Muscle of arm (tissue), 12 donors: ENCODE results near the gene TIA1. TPM values are rescaled to one million over a fixed set of nuclear protein-coding genes. Genes with fewer than 3 reads are reported as not detected.
"Not testable (repeated sequence)": the region's sequence is repeated elsewhere in the genome, so short reads cannot be mapped to it uniquely, and the experiment has no call there.

Source experiments
- DNase-seq: peaks from one replicate; pipeline ENCODE4 v3.0.0-alpha.2; 2013
- polyA plus RNA-seq, 12 donors: library from polyadenylated mRNA; unstranded; fragments of 120-200 nt; gene quantifications; one replicate each; pipeline ENCODE4 v1.2.1, GENCODE V29; 2013; ENCODE audit not compliant: insufficient read length in 12 of 12

TIA1 gene
- polyA plus RNA-seq, 12 donors, result 126 to 347 (median 208) TPM; not detected in 1

GRCh38 chr2:70173520-70173919 lies 74.9 kb downstream of the TIA1 start:
- no peak for DNase-seq

GRCh38 chr2:70169654-70170245 lies 78.7 kb downstream of the TIA1 start:
- DNase-seq, result not testable (repeated sequence)

- DNase-seq, result no peak
Measured at GRCh38 chr2:70161069-70161534, 87.3 kb downstream of the TIA1 start.

GRCh38 chr2:70160545-70160944 lies 87.9 kb downstream of the TIA1 start:
- DNase-seq, result no peak

Other genes with a start within 250 kb of the TIA1 start
- 100 to 1,000 TPM in 11 of 12 donors, not detected in 1; 201 to 310 (median 264) TPM for gene PCBP1, start 161.2 kb downstream of the TIA1 start, polyA plus RNA-seq
- 10 to 100 TPM in 3 of 12 donors, 1 to 10 TPM in 8, not detected in 1; 7.5 to 12.9 (median 9.7) TPM for gene C2orf42, start 57.6 kb downstream of the TIA1 start, polyA plus RNA-seq
- 10 to 100 TPM in 11 of 12 donors, not detected in 1; 33.9 to 43.1 (median 37.8) TPM for gene PCYOX1, start 9.5 kb upstream of the TIA1 start, polyA plus RNA-seq
- 100 to 1,000 TPM in 3 of 12 donors, 10 to 100 TPM in 8, not detected in 1; 48.4 to 109 (median 89.8) TPM for gene SNRPG, start 45.1 kb upstream of the TIA1 start, polyA plus RNA-seq
- 10 to 100 TPM in 11 of 12 donors, not detected in 1; 35.9 to 50.3 (median 41.4) TPM for gene FAM136A, start 53.4 kb upstream of the TIA1 start, polyA plus RNA-seq